Measurements from ENCODE around the gene INPP5A. TPM values are rescaled to one million over a fixed set of nuclear protein-coding genes. Genes with fewer than 3 reads are reported as not detected.

INPP5A gene
- total RNA-seq, 2 donors from 2014 or later, result 20.7 to 26.7 TPM

GRCh38 chr10:132580617-132581016 is 43.0 kb downstream of the INPP5A start:
- Histone ChIP-seq H3K9ac (ENCODE audit: extremely low read depth, low read length, poor library complexity, severe bottlenecking) (no peak overlapping the region), H3K36me3 (ENCODE audit: control insufficient read depth, insufficient read depth, low read length) (no peaks in the 10 kb centered on the region), H3K27me3 (ENCODE audit: control insufficient read depth, insufficient read depth, low read length, poor library complexity, severe bottlenecking) (no peaks in the 10 kb centered on the region), H3K4me3 (ENCODE audit: low read length) (no peak overlapping the region), H3K27ac (ENCODE audit: low read depth, low read length) (no peak overlapping the region), H3K9me3 (ENCODE audit: control insufficient read depth, low read length) (no peaks in the 10 kb centered on the region), H3K4me1 (ENCODE audit: control insufficient read depth, insufficient read depth, low read length) (no peaks in the 10 kb centered on the region)
- peaks cover 1% of the 10 kb centered on the region for H3K27me3 Mint-ChIP-seq (ENCODE audit: insufficient read depth)
- H3K27ac Mint-ChIP-seq, result no peak overlapping the region
- no peaks in the 10 kb centered on the region for H3K4me1 Mint-ChIP-seq
- H3K4me3 Mint-ChIP-seq, result no peak overlapping the region
- H3K9me3 Mint-ChIP-seq, result no peaks in the 10 kb centered on the region
- WGBS, 2 experiments (ENCODE audit: insufficient coverage in 1 of 2, insufficient read length in 1 of 2), result 97 to 100% methylated on average over 1 of the region's 1 CpG
- TF ChIP-seq CTCF (conservative IDR thresholded peaks at IDR 0.05), result no peak
- no peak for DNase-seq
- no peaks in the 10 kb centered on the region for H3K36me3 Mint-ChIP-seq (ENCODE audit: low read depth)

- TF ChIP-seq CTCF (conservative IDR thresholded peaks at IDR 0.05), result no peak
- no peaks in the 10 kb centered on the region for H3K27me3 Mint-ChIP-seq (ENCODE audit: insufficient read depth)
- H3K9me3 Mint-ChIP-seq, result no peaks in the 10 kb centered on the region
- peaks cover 4% of the 10 kb centered on the region for H3K36me3 Mint-ChIP-seq (ENCODE audit: low read depth)
- 92 to 97% methylated on average over 4 of the region's 4 CpGs for WGBS, 2 experiments (ENCODE audit: insufficient coverage in 1 of 2, insufficient read length in 1 of 2)
- Histone ChIP-seq H3K27ac (ENCODE audit: low read depth, low read length) (no peak overlapping the region), H3K36me3 (ENCODE audit: control insufficient read depth, insufficient read depth, low read length) (no peaks in the 10 kb centered on the region), H3K9ac (ENCODE audit: extremely low read depth, low read length, poor library complexity, severe bottlenecking) (no peak overlapping the region), H3K4me1 (ENCODE audit: control insufficient read depth, insufficient read depth, low read length) (no peaks in the 10 kb centered on the region), H3K4me3 (ENCODE audit: low read length) (no peak overlapping the region), H3K27me3 (ENCODE audit: control insufficient read depth, insufficient read depth, low read length, poor library complexity, severe bottlenecking) (no peaks in the 10 kb centered on the region), H3K9me3 (ENCODE audit: control insufficient read depth, low read length) (no peaks in the 10 kb centered on the region)
- no peaks in the 10 kb centered on the region for H3K4me1 Mint-ChIP-seq
- no peak for DNase-seq
- H3K4me3 Mint-ChIP-seq, result no peak overlapping the region
- no peak overlapping the region for H3K27ac Mint-ChIP-seq
These were observed 44.5 kb downstream of the INPP5A start for GRCh38 chr10:132582137-132582536.

- Mint-ChIP-seq H3K4me3 (no peak overlapping the region), H3K4me1 (no peaks in the 10 kb centered on the region), H3K27ac (no peak overlapping the region), H3K36me3 (ENCODE audit: low read depth) (peaks cover 4% of the 10 kb centered on the region), H3K9me3 (no peaks in the 10 kb centered on the region), H3K27me3 (ENCODE audit: insufficient read depth) (no peaks in the 10 kb centered on the region)
- Histone ChIP-seq H3K27me3 (ENCODE audit: control insufficient read depth, insufficient read depth, low read length, poor library complexity, severe bottlenecking) (no peaks in the 10 kb centered on the region), H3K36me3 (ENCODE audit: control insufficient read depth, insufficient read depth, low read length) (no peaks in the 10 kb centered on the region), H3K9ac (ENCODE audit: extremely low read depth, low read length, poor library complexity, severe bottlenecking) (no peak overlapping the region), H3K9me3 (ENCODE audit: control insufficient read depth, low read length) (no peaks in the 10 kb centered on the region), H3K4me1 (ENCODE audit: control insufficient read depth, insufficient read depth, low read length) (no peaks in the 10 kb centered on the region), H3K27ac (ENCODE audit: low read depth, low read length) (no peak overlapping the region), H3K4me3 (ENCODE audit: low read length) (no peak overlapping the region)
- 94 to 95% methylated on average over 5 of the region's 5 CpGs for WGBS, 2 experiments (ENCODE audit: insufficient coverage in 1 of 2, insufficient read length in 1 of 2)
- TF ChIP-seq CTCF (conservative IDR thresholded peaks at IDR 0.05), result no peak
- no peak for DNase-seq
These were observed 45.2 kb downstream of the INPP5A start for GRCh38 chr10:132582771-132583170.
